Measurements from ENCODE around the gene ANKS1A.

The ANKS1A gene

DNA sequence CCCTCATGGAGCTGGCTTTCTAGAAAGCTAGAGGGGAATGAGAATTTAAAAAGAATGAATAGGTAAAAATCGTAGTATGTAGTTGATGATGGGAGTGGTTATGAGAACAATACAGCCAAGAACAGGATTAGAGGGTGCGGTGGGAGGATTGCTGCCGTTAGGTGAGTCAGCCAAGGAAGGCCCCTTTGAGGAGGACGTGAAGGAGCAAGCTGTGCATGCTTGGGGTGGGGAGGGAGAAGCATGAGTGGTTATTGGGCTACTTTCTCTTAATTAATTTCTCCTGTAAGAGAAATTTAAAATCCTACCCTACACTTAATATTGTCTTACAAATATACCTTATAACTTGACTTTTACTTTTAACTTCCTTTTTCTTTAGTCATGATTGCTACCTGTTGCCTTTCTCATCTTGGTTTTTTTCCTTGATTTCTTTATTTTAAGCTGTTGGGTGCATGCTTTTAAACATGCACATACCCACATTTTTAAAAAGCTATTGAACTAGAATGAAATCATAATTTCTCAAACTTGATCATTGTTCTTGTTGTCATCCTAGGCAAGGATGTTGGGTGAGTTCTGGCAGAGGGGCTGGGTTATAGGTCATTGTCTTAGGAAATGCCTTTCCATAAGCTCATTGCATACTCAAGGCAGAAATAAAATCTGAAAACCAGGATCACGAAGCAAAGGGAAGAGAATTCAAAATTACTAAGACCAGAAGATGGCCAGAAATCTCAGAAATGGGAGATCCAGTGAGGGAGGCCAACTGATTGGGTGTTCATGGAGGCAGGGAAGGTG is 137.6 kb downstream of the ANKS1A start:
- DNase-seq = no peak

DNA sequence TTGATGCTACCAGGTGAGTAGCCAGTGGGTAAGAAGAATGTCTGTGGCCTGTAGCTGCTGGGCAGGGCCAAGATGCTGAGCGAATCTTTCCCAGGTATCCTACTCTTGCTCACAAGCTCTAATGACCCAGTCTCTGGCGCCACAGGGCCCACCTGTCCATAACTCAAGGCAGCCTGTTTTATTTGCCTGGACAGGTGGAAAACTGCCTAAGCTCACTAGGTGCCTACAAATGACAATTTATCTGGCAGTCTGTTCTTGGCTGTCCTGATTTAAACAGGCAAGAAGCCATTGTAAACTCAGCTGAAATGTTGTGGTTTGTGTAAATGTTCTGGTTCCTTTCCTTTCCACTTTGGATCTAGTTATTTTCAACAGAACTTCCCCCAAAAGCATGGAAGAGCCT is 138.8 kb downstream of the ANKS1A start:
- DNase-seq = no peak

DNA sequence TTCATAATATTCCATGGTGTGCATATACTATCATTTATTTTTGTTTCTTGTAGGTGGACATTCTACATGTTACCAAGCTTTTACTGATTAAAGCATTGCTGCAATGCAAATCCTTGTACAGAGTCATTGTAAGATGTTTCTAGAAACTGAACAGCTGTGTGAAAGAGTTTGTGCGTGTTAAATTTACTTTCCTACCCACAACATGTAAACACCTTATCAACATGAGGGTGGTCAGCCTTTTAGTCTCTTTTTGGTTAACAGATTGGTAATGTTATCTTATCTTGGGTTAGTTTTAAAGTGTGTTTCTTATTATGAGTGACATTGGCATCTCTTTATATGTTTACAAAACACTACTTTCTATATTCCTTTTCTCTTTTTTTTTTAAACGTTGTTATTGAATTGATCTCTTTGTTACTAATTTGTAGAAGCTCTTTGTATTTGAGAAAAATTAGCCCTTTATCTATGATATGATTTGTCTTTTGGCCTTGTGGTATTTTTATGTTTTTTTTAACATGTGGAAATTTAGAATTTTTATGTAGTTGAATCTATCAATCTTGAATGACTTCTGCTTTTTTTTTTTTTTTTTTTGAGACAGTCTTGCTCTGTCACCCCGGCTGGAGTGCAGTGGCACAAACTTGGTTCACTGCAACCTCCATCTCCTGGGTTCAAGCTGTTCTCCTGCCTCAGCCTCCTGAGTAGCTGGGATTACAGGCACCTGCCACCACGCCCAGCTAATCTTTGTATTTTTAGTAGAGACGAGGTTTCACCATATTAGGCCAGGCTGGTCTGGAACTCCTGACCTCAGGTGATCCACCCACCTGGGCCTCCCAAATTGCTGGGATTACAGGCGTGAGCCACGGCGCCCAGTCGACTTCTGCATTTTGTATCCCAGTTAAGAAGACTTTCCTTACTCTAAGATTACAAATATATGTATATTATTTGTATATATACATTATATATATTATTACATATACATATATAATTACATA is 140.0 kb downstream of the ANKS1A start:
- no peak for DNase-seq

DNA sequence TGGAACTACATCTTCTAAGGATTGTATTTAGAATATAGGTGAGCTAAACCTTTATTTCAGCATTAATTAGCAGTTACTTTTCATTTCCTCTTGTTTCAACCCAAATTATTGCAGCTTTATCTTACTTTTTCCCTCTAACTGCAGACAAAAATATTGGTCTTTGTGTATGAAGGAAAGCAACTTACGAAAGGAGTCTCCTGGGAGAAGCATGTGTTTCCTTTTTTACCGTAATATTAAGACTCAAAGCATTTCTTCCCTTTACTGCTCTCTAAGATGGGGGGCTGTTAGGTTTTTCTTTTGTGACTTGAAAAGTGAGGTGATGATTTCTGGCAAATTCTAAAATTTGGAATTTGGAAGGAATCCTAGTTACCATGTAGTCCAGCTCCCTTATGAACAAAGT is 141.0 kb downstream of the ANKS1A start:
- no peak for DNase-seq

DNA sequence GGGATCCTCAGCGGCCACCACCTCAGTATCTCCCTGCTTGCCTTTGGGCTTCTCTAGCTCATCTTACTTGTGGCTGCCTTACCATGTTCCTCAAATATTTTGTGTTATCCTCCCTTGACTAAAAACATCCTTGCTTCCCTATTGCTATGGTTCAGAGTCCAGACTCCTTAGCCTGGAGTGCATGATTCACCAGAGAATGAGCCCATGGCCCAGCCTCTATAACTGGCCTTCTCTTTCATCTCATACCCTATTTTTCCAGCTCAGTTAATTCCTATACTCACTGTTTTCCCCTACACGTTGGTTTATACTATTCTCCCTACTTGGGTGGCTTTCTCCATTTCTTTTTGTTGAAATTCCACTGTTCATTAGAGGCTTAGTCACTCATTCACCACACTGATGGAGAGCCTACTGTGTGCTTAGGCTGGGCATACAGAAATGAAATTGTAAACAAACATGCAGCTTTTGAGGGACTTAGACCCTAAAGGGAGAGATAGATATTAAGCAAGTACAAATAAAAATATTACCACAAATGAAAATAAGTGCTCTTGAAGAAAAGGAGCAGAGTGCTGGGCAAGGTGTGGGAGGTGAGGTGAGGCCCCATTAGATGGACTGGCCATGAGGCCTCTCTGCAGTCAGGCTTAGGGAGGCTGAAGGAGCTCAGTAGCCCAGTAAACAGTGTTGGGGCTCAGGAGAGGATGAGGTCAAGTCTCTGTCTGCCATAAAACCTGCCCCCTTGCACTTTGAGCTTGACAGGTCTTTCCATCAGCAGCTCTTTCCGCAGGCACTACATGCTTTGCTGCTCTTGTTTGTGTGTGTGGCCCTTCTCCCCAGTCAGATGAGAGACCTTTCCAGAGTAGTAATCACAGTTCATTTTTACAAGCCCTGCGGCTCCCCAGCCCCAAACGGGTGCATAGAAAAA is 142.8 kb downstream of the ANKS1A start:
- DNase-seq = no peak

DNA sequence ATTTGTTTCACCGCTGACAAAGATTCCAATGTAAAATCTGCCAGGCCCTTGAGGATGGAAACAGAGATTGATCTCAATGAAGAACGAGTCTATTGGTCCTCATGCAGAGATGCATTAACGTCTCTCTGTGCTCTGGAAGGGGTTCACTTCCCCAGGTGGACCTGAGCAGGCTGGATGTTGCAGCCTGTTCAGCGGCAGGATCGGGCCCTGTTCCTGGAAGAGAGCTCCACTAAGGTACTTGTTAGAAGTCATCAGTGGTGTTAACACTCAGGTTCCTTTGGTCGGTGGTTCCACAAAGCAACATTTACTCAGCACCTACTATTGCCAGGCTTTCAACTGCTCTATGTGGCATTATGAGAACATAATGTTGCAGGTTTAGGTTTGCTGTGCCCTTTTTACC is 144.6 kb downstream of the ANKS1A start:
- no peak for DNase-seq

DNA sequence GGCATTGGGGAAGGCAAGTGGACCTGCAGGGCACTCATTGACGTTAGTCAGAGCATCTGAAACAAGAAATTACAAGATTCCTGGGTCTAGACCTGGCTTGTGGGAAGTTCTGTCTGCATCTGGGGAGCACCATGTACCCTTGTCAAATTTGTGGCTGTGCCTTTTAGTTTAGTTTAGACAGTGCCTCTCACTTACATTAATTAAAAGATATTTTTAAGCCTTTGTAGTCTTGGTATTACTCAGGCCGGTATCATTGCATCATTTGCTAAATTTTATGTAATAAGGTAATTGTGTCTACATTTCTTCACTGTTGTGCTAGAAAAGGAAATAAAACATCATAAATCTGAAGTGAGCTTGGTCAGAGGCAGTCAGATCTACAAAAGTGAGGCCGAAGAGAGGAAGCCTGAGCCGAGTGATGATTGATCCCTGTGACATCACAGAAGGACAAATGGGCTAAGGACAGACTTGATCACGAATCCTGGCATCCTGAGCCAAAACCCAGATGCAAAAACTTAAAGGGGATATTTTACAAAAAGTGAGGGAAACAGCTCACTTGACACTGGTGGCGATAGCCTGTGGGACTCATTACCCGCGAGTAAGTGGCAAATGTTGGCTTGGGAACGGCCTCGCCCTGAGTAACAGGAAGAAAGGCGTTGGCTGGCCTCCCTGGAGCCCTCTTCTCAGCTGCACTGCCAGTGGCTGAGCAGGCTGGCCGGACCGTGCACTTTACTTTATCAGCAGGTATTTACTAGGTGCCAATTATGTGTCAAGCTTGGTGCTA is 145.5 kb downstream of the ANKS1A start:
- DNase-seq = no peak

DNA sequence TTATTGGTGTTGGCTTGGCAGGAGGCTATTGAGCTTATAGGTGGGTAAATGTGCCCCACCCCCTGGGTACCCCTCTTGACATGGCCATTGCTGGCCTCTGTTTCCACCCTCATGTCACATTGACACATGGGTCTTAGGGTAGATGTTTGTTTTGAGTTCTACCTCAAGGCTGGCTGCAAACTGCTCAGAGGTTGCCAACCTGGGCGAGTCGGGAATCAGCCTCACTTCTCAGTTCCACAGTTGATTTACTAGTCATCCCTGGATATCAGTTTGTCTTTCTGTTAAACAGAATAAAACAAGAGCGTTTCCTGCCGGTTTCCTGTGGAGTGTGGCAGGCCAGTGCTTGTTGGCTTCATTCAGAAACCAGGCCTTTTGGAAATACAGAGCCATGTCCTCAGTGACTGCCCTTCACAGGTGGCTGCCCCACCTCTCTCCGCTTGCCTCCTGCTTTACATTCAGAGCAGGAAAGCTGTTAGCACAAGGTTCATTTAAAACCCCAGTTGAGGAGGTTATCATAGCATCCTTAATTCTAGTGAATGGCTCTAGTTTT is 146.5 kb downstream of the ANKS1A start:
- no peak for DNase-seq

DNA sequence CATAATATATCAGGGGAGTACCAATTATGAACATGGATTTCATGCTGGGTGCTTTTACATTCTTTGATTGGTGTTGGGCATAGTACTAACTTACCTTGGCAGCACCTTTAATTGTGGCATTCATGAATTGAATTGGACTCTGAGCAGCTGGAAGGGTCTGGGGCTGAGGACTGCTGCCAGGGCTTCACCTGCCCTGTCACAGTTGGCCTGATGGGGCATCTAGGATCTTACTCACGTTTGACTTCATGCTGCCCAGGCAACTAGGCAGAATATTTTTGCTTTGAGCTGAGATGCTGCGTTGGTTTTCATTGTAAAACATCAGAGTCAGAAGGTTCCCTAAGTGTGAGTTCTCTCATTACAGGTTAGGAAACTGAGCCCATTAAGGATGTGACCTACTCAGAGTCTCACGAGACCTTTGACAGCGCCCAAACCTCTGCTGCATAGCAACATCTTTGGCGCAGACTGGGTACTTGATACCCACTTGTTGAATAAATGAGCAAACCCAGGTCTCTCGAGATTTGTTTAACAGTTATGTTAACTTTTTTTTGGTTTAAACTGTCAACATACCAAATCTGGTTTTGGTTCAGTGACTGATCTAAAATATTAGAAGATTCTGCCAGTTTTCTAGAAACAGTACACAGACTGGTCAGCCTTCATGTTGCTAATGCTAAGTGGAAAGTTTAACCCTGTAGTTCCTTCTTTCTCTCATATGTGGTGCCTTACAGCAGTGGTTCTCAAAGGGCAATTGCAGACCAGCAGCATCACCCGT is 147.2 kb downstream of the ANKS1A start:
- DNase-seq = no peak

DNA sequence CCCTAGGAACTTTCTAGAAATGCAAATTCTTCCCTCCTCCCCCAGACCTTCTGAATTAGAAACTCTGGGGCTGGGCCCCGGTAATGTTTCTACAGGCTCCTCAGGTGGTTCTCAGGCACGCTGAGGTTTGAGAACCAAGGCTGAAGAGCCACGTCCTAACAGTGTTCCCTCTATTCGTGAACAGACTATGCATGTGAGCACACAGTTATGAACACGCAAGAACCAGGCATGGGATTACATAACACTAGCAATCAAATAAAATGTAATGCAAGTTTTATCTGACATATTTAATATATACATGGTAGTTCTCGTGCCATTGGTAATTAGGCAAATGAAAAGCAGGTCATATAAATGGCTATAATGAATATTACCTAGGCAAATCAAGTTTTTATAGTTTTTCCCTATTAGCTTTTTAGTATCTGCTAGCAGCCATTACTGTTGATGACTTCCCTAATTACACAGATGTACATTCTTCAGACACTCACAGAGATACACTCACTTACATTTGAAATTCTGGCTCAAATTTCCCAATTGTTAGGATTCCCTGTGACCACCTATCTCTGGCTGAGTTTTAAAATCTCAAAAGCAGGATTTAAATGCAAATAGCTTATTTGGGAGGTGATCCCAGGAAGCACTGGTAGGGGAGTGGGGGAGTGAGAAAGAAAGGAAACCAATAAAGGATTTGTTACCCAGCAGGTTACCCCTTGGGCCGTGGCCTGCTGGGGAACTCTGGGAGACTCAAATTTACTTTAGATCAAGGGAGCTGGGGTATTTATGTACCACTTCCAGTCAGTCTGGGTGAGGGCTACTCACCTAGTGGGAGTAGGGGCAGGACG is 148.0 kb downstream of the ANKS1A start:
- no peak for DNase-seq

DNA sequence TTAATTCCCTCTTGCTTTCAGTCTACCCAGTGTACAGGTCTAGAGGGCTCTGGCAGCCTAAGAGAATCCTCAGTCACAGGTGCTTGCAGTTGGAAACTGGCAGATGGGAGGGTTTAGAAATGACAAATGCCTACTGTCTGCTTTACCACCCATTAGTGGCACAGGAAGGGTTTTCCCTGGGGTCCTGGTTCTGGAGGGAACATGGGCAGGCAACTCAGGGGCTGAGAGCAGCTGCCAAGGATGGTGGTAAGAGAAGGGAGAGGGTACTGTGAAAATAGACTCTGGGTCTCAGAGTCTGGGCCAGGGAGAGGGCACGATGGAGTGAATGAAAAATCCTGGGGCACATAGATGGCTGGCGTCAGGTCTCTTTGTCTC is 148.6 kb downstream of the ANKS1A start:
- no peak for DNase-seq

DNA sequence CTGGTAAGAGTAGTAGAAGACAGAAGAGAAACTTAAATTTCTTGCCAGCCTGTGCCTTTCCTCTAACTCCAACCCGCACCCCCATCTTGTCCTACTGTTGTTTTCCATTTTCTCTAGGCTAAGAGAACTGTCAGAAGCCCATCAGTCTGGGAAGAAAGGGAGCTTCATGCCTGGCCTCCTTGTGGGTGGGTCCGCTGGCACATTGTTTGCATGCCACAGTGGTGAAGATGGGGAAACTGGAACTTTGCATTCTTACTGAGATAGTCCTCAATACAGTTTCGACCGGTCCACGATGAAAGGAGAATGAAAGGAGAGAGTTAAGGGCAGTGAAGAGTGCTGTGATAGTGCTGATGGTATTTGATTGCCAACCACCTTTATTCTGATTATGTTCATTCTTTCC is 149.0 kb downstream of the ANKS1A start:
- no peak for DNase-seq

DNA sequence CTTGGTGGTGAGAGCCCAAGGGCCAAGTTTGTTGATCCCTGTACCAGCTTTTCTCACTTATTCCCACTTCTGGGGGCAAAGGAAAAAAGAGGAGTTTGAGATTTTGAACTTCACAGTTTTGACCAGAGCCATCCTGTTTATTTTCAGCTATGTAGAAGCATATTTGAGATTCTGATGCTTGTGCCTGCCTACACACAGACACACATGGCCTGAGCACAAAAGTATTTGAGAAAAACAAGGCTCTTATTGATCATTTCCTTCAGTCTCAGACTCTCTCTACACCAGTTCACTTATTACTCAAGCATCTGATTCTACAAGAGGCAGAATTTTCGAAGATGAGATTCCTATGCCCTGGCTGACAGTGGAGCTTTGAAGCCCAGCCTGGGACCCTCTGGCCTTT is 151.3 kb downstream of the ANKS1A start:
- no peak for DNase-seq

DNA sequence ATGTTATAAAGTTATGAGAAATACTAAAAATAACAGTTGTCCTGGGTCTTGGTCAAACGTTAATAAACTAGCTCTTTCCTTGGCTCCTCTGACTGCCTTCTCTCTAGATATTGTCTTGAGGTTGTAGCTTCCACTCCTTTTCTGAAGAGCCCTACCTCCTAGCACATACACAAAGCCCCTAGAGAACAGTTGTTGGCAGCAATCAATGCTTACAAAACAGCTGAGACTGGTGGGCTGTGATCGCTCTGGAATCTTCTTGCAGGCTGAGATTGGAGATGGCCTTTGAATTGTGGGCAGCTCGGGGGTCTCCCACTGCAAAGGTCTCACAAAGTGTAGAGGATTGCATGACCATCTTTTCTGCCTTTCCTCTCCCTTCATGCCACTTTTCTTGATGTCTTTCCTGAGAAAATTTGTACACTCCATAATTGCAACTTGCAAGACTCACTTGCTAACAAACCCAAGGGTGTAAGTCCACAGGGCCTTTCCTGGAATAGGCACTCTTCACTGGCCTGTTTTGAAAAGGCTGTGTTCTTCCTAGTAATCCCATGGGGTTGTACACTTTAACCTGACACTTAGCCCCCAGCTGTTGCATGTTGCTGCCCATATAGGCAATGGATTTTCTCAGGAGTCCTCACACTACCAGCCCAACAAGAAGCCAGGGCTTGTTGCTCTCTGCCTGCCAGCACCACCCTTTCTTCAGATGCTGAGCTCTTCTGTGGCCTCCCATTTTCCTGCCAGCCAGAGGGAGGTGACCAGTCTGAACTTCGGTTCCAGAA is 152.2 kb downstream of the ANKS1A start:
- no peak for DNase-seq

DNA sequence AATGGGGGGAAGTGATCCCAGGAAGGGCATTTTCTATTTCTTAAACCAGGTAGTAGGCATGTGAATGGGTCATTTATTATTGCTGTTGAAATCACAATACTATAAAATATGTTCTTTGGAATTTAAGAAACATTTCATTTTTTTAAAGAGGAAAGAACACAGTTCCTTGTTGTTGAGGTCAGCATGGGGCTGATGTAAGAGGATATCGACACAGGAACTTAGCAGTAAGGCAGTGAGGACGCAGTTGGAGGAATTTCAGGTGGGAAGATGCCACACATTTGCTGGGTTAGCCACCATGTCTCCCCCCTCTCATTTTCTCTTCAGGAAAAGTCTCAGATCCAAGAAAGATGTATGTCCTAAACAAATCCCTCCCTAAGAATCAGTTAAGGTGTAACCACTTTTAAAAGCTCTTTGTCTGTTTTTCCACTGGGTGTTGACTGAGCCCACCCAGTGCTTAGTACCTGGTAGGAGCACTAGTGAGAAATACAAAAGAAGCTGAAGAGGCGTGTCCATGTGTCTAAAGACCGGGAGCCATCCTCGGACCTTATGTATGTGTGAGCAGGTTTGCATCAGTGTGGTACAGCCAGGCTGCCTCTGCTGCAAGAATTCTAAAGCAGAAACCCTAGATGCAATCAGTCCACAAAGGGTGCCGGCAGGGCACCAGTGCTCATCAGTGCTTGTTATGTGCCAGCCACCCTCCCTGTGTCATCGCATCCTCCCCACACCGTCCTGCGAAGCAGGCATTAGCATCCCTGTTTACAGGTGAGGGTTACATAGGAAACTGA is 153.2 kb downstream of the ANKS1A start:
- no peak for DNase-seq

DNA sequence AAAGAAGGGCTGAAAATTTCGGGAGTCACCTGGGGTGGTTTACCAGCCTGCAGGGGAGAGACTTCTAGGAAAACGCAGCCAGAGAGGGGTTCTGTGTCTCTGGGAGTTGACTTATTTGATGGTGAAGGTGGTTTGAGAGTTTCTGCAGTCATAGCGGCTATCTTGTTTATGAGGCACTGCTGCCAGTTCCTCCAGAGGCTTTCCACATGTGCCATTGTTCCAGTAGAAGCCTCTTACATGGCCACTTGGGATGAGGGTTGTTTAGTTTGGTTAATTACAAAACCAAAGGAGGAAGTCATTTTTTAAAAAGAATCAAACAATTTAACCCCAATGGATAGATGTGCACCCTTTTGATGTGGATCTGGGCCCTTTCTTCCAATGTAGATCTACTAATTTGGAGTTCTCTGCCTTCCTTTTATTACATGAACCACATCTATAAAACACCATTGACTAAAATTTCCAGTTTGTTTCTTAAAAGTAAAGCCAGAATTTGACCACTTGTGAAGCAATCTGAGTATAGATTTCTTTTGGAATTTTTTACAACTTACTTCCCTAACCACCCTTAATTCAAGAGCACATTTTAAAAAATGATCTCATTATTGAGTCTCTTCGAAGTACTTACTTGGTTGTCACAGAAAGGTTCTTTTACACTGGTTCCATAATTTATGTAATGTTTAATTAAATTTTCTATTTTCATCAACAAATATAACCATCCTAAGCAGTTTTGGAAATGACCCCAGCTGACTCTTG is 154.5 kb downstream of the ANKS1A start:
- no peak for DNase-seq

DNA sequence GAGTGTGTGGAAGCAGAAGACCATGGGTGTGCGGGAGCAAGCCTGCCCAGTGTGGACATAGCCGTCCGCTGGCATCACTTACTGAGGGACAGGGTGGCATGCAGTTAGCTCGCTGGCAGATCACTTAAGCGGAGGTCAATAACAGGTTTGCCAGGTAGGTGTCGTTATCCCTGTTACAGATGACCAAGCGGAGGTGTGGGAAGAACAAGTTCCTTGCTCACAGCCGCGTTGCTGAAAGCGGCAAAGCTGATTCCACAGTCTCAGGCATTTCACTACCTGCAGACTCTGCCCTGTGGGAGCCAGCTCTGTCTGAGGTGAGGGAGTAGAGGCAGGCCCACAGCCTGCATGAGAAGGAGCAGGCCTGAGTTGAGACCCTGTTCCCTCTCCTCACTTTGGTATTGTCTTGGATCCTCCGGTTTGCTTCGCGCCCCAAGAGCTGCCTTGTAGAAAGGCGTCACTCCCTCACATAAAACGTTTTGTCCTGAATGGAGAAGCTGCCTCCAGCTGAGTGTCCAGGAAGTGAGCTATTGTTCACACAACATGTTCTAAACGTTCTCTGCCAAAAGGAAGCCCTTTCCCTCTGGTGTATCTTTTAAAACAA is 155.2 kb downstream of the ANKS1A start:
- no peak for DNase-seq
